Vagina (tissue), 2 donors: ENCODE measurements around the gene CEP70.

Experiments used
- CTCF ChIP-seq, 3 experiments: fragments of 450-650 bp in 2 of 3; fragments of 200-600 bp in 1 of 3; sonication (generic) in 1 of 3; IDR thresholded peaks; one replicate each; pipeline ENCODE4 v1.5.1; 2017 to 2019; ENCODE audit warnings: antibody characterized with exemption in 3 of 3, mild to moderate bottlenecking in 2 of 3, moderate library complexity in 2 of 3
- POLR2A ChIP-seq, 2 donors: fragments of 450-650 bp; IDR thresholded peaks; one replicate each; pipeline ENCODE4 v1.6.1; 2017; ENCODE audit warnings: antibody characterized with exemption in 2 of 2, mild to moderate bottlenecking in 2 of 2, moderate library complexity in 2 of 2
- POLR2AphosphoS5 ChIP-seq, 2 donors: sonication (generic); formaldehyde crosslinking; IDR thresholded peaks; one replicate each; pipeline ENCODE4 v1.9.0; 2017; ENCODE audit warnings: antibody characterized with exemption in 2 of 2, mild to moderate bottlenecking in 2 of 2, low read depth in 1 of 2; ENCODE audit not compliant: insufficient read depth in 1 of 2

GRCh38 chr3:138629526-138629925 lies 35.5 kb upstream of the CEP70 start:
- no peak for TF ChIP-seq POLR2A (IDR thresholded peaks at IDR 0.05)
- TF ChIP-seq CTCF (IDR thresholded peaks at IDR 0.05): no peak
- no peak for TF ChIP-seq POLR2AphosphoS5 (IDR thresholded peaks at IDR 0.05; ENCODE audit: insufficient read depth in 1 of 2, low read depth in 1 of 2)
